Measurements from ENCODE around the gene RET. TPM values are rescaled to one million over a fixed set of nuclear protein-coding genes. Genes with fewer than 3 reads are reported as not detected.

RET gene
- total RNA-seq, 1 donor from 2014 or later, result 0.59 TPM

GRCh38 chr10:43070121-43071085 is 6.5 kb upstream of the RET start:
- peaks cover 4% of the 10 kb centered on the region for H3K27me3 Mint-ChIP-seq (ENCODE audit: low read depth)
- H3K9me3 Mint-ChIP-seq, result no peaks in the 10 kb centered on the region
- H3K36me3 Mint-ChIP-seq (ENCODE audit: low read depth), result no peaks in the 10 kb centered on the region
- no peaks in the 10 kb centered on the region for H3K4me1 Mint-ChIP-seq (ENCODE audit: low read depth)
- intact Hi-C loops (cut with micrococcal nuclease), result no loop called here
- no peak overlapping the region for H3K4me3 Mint-ChIP-seq (ENCODE audit: low read depth)
- no peak for DNase-seq (ENCODE audit: low spot score)
- H3K27ac Mint-ChIP-seq, result no peak overlapping the region

DNA sequence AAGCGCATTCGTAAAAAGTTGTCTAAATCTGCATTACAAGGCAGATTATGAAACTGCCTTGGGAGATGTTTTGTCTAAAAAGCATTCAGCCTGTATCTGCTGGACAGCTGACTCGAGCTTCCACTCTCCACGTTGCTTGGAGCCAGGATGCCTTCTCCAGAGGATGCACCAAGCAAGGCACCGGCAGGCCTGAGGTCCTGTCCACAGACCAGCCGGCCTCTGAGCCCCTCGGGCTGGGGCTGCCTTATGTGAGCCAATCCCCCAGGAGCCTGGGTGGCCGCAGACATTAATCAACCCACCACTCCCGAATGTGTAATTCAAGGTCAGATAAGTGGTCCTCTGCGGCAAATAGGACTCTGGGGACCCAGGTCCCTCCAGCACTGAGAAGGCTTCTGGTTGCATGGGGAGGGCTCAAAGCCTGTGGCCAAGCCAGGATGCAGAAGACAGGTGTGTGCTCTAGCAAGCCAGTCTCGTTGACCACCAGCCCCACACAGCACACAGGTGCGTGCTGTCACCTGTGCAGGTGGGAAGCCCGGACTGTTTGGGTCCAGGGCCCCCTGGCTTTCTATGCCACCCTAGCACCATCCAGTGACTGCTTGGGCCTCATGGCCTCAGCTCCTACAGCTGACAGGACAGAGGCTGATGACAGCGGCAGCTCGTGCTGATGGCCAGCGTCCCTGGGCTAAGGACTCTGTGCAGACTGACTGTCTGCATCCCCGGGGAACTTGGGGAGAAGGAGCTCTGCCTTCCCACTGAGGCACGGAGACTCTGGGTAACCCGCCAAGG is 4.8 kb upstream of the RET start:
- DNase-seq (ENCODE audit: low spot score), result no peak
- H3K36me3 Mint-ChIP-seq (ENCODE audit: low read depth), result no peaks in the 10 kb centered on the region
- no peaks in the 10 kb centered on the region for H3K9me3 Mint-ChIP-seq
- intact Hi-C loops (cut with micrococcal nuclease), result no loop called here
- H3K27me3 Mint-ChIP-seq (ENCODE audit: low read depth), result peaks cover 13% of the 10 kb centered on the region
- H3K27ac Mint-ChIP-seq, result no peak overlapping the region
- H3K4me1 Mint-ChIP-seq (ENCODE audit: low read depth), result peaks cover 3% of the 10 kb centered on the region
- no peak overlapping the region for H3K4me3 Mint-ChIP-seq (ENCODE audit: low read depth)

DNA sequence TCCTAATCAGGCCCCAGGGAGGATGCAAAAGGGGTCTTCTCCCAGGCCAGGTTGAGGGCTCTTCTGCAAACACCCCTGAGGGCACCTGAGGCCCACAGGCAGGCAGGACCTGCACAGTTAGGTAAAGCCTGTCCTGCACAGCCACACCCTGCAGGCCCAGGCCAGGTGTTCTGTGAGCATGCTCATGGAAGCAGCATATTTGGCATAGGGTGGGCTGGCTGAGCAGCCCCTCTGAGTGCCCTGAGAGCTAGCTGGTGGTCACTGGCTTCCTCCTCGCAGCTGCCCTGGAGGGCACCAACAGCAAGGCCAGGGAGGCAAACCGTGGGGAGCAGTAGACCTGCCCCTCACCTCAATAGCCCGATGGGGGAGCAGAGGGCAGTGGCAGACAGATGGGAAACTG is 3.7 kb upstream of the RET start:
- intact Hi-C loops (cut with micrococcal nuclease), result no loop called here
- H3K27ac Mint-ChIP-seq, result no peak overlapping the region
- no peak for DNase-seq (ENCODE audit: low spot score)
- H3K36me3 Mint-ChIP-seq (ENCODE audit: low read depth), result no peaks in the 10 kb centered on the region
- H3K27me3 Mint-ChIP-seq (ENCODE audit: low read depth), result peaks cover 20% of the 10 kb centered on the region
- no peaks in the 10 kb centered on the region for H3K9me3 Mint-ChIP-seq
- H3K4me3 Mint-ChIP-seq (ENCODE audit: low read depth), result no peak overlapping the region
- H3K4me1 Mint-ChIP-seq (ENCODE audit: low read depth), result peaks cover 3% of the 10 kb centered on the region

DNA sequence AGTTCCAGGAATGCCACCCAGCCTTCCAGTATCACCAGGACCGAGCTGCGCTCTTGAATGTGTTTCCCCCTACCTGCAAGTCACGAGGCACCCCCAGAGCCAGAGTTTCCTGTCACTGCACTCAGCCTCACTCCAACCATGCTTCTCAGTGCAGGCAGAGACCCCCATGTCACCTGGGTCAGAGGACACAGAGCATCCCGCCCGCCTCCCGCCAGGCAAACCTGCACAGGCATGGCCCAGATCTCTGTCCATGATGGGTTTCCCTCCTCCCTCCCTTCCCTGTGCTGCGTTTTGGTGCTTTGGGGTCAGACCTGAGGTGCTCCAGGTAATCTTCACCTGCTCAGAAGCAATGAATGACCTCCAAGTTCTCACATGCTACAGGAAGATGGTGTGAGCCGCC is 3.1 kb upstream of the RET start:
- intact Hi-C loops (cut with micrococcal nuclease), result no loop called here
- Mint-ChIP-seq H3K36me3 (ENCODE audit: low read depth) (no peaks in the 10 kb centered on the region), H3K27ac (no peak overlapping the region), H3K4me3 (ENCODE audit: low read depth) (no peak overlapping the region), H3K9me3 (no peaks in the 10 kb centered on the region), H3K4me1 (ENCODE audit: low read depth) (peaks cover 3% of the 10 kb centered on the region), H3K27me3 (ENCODE audit: low read depth) (peaks cover 25% of the 10 kb centered on the region)
- DNase-seq (ENCODE audit: low spot score), result no peak

DNA sequence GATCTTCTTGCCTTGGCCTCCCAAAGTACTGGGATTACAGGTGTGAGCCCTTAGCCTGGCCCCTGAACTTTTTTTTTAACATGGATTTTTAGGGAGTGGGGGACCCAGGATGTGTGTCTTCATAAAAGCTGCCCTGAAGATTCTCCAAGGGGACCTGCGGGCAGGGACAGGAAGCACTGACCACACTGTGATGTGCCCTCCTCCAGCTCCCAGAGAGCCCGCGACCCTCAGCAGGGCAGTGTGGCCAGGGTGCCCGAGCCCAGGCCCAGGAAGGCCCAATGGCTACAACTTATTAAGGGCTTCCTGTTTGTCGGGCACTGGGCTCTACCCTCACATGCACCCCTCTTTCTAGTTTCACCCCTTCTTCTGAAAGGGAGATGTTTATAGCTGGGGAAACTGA is 2.5 kb upstream of the RET start:
- intact Hi-C loops (cut with micrococcal nuclease), result no loop called here
- Mint-ChIP-seq H3K36me3 (ENCODE audit: low read depth) (no peaks in the 10 kb centered on the region), H3K27ac (no peak overlapping the region), H3K4me1 (ENCODE audit: low read depth) (peaks cover 3% of the 10 kb centered on the region), H3K27me3 (ENCODE audit: low read depth) (peaks cover 31% of the 10 kb centered on the region), H3K9me3 (no peaks in the 10 kb centered on the region), H3K4me3 (ENCODE audit: low read depth) (no peak overlapping the region)
- no peak for DNase-seq (ENCODE audit: low spot score)

DNA sequence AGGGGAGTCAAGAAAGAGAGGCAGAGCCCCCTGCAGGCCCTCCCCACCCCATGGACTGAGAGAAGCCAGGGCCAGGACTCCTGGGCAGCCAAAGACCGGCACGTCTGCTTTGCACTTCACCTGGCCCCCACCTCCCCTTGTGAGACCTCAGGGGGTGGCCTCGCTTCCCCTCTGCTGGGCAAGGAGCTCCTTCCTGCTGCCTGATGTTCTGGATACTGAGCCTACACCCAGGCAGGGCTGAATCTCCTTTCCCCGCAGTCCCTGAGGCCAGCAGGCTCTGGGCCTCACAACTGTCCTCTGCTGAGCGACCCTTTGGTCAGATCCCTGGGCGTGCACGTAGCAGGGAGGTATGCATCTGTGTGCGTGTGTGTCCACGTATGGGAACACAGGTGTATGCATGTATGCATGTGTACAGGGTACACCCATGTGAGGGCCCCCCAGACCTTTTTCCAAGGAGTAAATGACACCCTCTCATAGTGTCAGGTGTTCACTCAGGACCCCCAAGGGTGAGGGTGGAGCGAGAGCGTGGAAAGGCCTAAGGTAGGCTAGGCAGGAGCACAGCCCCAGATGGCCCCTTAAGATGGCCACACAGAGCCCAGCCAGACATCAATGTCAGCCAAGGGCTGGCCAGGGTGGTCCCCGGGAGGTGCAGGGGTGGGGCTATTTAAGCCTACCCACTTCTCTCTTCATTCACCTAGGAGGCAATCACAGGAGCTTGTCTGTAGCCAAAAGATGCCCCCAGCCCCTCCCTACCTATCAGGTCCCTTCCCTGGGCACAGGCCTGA is 1.9 kb upstream of the RET start:
- intact Hi-C loops (cut with micrococcal nuclease), result no loop called here
- H3K36me3 Mint-ChIP-seq (ENCODE audit: low read depth), result no peaks in the 10 kb centered on the region
- no peak for DNase-seq (ENCODE audit: low spot score)
- no peak overlapping the region for H3K4me3 Mint-ChIP-seq (ENCODE audit: low read depth)
- H3K27ac Mint-ChIP-seq, result no peak overlapping the region
- H3K4me1 Mint-ChIP-seq (ENCODE audit: low read depth), result peaks cover 3% of the 10 kb centered on the region
- H3K27me3 Mint-ChIP-seq (ENCODE audit: low read depth), result peaks cover 35% of the 10 kb centered on the region
- H3K9me3 Mint-ChIP-seq, result no peaks in the 10 kb centered on the region

DNA sequence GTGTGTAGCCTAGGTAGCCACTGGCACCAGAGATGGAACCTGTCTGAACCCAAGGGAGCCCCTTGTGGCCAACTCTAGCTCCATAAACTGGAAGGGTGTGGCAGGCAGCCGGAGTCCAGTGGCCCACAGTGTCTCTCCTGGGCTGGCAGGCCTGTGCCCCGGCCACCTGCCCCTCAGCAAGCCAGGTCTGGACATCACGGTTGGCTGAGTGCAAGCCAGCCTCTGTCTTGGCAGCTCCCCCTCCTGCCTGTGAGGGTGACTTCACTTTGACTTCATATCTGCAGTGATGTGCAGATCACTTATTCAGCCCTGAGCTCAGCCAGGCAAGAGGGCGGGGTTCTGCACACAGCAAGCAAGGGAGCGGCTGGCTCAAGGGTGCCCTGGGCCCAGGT is 1.3 kb upstream of the RET start:
- H3K9me3 Mint-ChIP-seq, result no peaks in the 10 kb centered on the region
- no peak overlapping the region for H3K27ac Mint-ChIP-seq
- peaks cover 35% of the 10 kb centered on the region for H3K27me3 Mint-ChIP-seq (ENCODE audit: low read depth)
- no peak for DNase-seq (ENCODE audit: low spot score)
- peaks cover 3% of the 10 kb centered on the region for H3K4me1 Mint-ChIP-seq (ENCODE audit: low read depth)
- no peak overlapping the region for H3K4me3 Mint-ChIP-seq (ENCODE audit: low read depth)
- no peaks in the 10 kb centered on the region for H3K36me3 Mint-ChIP-seq (ENCODE audit: low read depth)
- intact Hi-C loops (cut with micrococcal nuclease), result no loop called here

DNA sequence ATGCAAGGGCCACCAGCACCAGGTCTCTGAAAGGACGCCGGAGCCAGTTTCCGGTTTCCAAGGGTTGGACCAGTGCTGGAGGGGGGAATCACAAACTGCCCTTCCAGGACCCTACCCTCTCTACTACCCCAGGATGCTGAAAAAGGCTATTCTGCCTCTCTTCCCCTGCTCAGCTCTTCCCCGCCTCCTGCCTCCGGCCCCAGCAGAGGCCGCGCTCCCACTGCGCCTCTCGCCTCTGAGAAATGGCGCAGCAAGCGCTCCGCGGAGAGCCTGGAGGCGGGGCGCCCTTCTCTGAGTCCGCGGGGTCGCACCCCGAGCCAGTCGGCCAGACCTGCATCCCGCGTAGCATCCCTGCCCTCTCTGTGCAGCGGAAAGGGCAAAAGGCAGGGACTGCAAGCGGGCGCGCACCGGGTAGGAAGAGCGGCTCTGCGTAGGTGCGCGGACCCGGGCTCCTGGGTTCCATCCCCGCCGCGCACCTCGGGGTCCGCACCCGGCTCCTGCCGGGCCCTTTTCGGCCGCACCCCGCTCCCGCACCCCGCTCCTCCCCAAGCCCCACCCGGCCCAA is 476 bp upstream of the RET start:
- no peak for DNase-seq (ENCODE audit: low spot score)

DNA sequence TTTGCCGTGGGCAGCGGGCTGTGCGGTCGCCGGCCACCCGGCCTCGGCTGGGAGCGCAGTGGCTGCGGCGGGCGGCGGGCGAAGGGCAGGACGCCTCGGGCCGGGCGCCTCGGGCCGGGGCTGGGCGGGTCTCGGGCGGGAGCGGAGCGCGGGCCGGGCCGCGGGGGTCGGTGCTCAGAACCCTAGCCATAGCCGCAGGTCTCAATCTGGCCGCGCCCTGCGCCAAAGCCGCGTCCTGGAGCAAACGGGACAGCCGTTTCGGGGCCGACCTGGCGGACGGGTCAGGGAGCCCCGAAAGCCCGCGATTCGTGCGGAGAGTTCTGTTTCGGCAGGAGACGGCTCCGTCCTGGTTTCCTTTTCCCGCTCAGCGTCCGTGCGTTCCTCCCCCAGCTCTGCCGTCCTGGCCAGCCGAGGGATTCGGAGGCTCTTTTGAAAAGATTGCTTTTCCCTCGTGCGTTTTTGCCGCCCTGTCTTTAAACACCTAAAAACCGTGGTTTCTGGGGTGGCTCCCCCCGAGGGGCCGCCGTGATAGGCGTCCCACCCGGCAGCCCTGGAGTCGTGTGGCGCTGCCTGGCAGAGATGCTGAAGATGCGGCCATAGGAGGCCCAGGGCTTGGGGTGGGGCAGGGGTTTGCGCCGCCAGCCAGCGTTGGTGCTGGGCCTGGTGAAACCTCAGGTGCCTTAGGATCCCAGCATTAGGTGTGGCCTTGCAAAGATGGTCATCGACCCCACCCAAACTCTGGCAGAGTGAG is 727 bp downstream of the RET start:
- Mint-ChIP-seq H3K36me3 (ENCODE audit: low read depth) (no peaks in the 10 kb centered on the region), H3K4me3 (ENCODE audit: low read depth) (peak overlapping the region; percentile 21), H3K27ac (no peak overlapping the region), H3K27me3 (ENCODE audit: low read depth) (peaks cover 39% of the 10 kb centered on the region), H3K9me3 (no peaks in the 10 kb centered on the region), H3K4me1 (ENCODE audit: low read depth) (peaks cover 3% of the 10 kb centered on the region)
- intact Hi-C loops (cut with micrococcal nuclease), result no loop called here
- DNase-seq (ENCODE audit: low spot score), result no peak

More for the DNA sequence above, 476 bp upstream of the RET start:
- no peak overlapping the region for H3K27ac Mint-ChIP-seq
- peaks cover 37% of the 10 kb centered on the region for H3K27me3 Mint-ChIP-seq (ENCODE audit: low read depth)
- peaks cover 3% of the 10 kb centered on the region for H3K4me1 Mint-ChIP-seq (ENCODE audit: low read depth)
- intact Hi-C loops (cut with micrococcal nuclease), result no loop called here
- H3K36me3 Mint-ChIP-seq (ENCODE audit: low read depth), result no peaks in the 10 kb centered on the region
- H3K9me3 Mint-ChIP-seq, result no peaks in the 10 kb centered on the region
- peak overlapping the region; percentile 30 for H3K4me3 Mint-ChIP-seq (ENCODE audit: low read depth)

DNA sequence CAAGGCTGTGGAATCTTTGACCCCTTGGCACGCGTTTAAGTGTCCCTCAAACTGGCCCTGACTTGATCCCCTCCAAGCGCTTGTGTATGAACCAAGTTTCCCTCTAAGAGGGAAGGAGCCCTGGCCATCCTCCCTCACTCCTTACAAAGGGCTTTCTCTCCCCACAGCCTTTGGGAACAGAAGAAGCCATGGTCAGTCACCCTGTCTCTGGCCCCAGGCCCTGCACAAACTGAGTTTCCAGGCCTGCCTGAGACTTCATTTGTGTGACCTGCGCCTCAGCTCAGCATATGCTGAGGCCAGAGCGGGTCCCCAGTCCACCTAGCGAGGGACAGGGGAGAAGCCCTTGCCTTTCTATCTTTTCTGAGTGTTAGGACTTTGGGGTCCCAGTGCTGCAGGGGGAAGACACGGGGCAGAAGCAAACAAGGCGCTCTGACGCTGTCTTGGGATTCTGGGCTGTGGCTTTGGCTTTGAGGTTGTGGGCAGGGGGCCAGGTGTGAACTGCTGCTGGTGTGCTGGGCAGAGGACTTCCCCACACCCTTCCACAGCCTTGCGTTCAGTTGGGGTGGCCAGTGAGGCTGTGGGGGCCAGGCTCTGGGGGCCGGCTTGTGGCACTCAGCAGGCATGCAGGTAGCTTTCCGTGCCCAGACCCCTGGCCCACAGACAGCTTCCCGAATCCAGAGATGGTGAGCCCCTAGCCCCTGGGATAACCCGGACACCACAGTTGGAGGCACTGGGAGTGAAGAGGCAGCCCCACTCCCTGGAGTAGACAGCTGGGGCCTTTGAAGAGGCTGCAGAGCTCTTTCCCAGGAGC is 1.5 kb downstream of the RET start:
- peaks cover 40% of the 10 kb centered on the region for H3K27me3 Mint-ChIP-seq (ENCODE audit: low read depth)
- no peaks in the 10 kb centered on the region for H3K9me3 Mint-ChIP-seq
- H3K4me3 Mint-ChIP-seq (ENCODE audit: low read depth), result peak overlapping the region; percentile 5
- DNase-seq (ENCODE audit: low spot score), result no peak
- no peaks in the 10 kb centered on the region for H3K36me3 Mint-ChIP-seq (ENCODE audit: low read depth)
- no peak overlapping the region for H3K27ac Mint-ChIP-seq
- intact Hi-C loops (cut with micrococcal nuclease), result no loop called here
- peaks cover 3% of the 10 kb centered on the region for H3K4me1 Mint-ChIP-seq (ENCODE audit: low read depth)

DNA sequence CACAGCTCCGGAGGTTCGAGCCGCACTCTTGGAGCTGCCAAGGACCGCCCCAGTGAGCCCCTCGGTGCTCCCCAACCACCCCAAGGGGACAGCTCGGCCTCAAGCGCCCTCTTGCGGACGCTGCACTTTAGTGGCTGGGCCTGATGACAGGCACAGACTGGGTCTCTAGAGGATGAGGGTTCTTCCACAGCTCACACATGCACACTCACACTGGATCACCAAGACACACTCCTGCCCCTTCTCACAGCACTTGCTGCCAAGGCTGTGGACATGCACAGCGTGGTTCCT is 2.1 kb downstream of the RET start:
- peak overlapping the region; percentile 47 for H3K4me3 Mint-ChIP-seq (ENCODE audit: low read depth)
- peak; percentile 13 for DNase-seq (ENCODE audit: low spot score)
- intact Hi-C loops (cut with micrococcal nuclease), result no loop called here
- no peak overlapping the region for H3K27ac Mint-ChIP-seq
- H3K27me3 Mint-ChIP-seq (ENCODE audit: low read depth), result peaks cover 40% of the 10 kb centered on the region
- H3K4me1 Mint-ChIP-seq (ENCODE audit: low read depth), result peaks cover 6% of the 10 kb centered on the region
- no peaks in the 10 kb centered on the region for H3K36me3 Mint-ChIP-seq (ENCODE audit: low read depth)
- no peaks in the 10 kb centered on the region for H3K9me3 Mint-ChIP-seq

All from activated T-helper 2 cell treated with anti-CD3 and anti-CD28 coated beads, Interferon-gamma antibody, Interleukin-2, Interleukin-4, amounts not matched to agents 10 μg/mL and 5 μg/mL and 100 μg/mL, durations not matched to agents 14 hours and 24 hours and 36 hours (primary cell).